Kidney (tissue), 14 donors: ENCODE data around the gene STK35. TPM values are rescaled to one million over a fixed set of nuclear protein-coding genes. Genes with fewer than 3 reads are reported as not detected.

Experiments
- DNase-seq, 5 donors: peaks; one replicate each; pipeline ENCODE4 v3.0.0-alpha.2; 2013 to 2020
- FAIRE-seq: peaks from 2 replicates; lab custom pipeline; 2012; peaks lifted over from hg19 to GRCh38; lab: Jason Lieb, UNC
- H3K27ac ChIP-seq, 2 donors: one replicate each; pipeline ENCODE4 v1.7.0; 2013; ENCODE audit warnings: low read depth in 2 of 2, low read length in 2 of 2, inconsistent platforms in 1 of 2
- H3K27me3 ChIP-seq: one replicate; pipeline ENCODE4 v1.7.1; 2013; ENCODE audit warnings: low read length, inconsistent platforms; ENCODE audit not compliant: control insufficient read depth, insufficient read depth
- H3K36me3 ChIP-seq, 3 donors: one replicate each; pipeline versions ENCODE4 v1.7.0 to v1.7.1; 2013; ENCODE audit warnings: low read length in 3 of 3, control low read depth in 1 of 3, inconsistent platforms in 1 of 3; ENCODE audit not compliant: insufficient read depth in 3 of 3, control insufficient read depth in 2 of 3
- H3K4me1 ChIP-seq, 3 donors: one replicate each; pipeline versions ENCODE4 v1.7.0 to v1.7.1; 2013; ENCODE audit warnings: low read length in 3 of 3, inconsistent platforms in 1 of 3, low read depth in 1 of 3; ENCODE audit not compliant: control insufficient read depth in 2 of 3, insufficient read depth in 2 of 3
- H3K4me3 ChIP-seq, 3 donors: one replicate each; pipeline versions ENCODE4 v1.7.0 to v1.8.1; 2013; ENCODE audit warnings: low read length in 3 of 3, control low read depth in 1 of 3, inconsistent platforms in 1 of 3
- H3K9ac ChIP-seq, 3 donors: one replicate each; pipeline versions ENCODE4 v1.7.0 to v1.7.1; 2013; ENCODE audit warnings: low read length in 3 of 3, control low read depth in 1 of 3, inconsistent platforms in 1 of 3
- H3K9me3 ChIP-seq, 3 donors: one replicate each; pipeline versions ENCODE4 v1.7.0 to v1.7.1; 2013; ENCODE audit warnings: low read length in 3 of 3, control low read depth in 1 of 3, inconsistent platforms in 1 of 3; ENCODE audit not compliant: control insufficient read depth in 2 of 3, insufficient read depth in 1 of 3
- intact Hi-C: fragments of 100-400 bp; cut with DNase I; formaldehyde crosslinking; loops from one replicate; pipeline ENCODE4 v1.11.1; 2022
- polyA plus RNA-seq: library from polyadenylated mRNA; stranded (reverse); fragments of 350-450 nt; fragmentation: Illumina TruSeq; extraction: RNeasy Lipid Tissue Mini Kit (QIAGEN cat#74804); gene quantifications from one replicate; pipeline ENCODE4 v1.2.3, GENCODE V29; 2014; ENCODE audit warnings: low read depth, low replicate concordance; ENCODE audit not compliant: insufficient read depth
- total RNA-seq: library from RNA; stranded (reverse); fragmentation: NEBNext Ultra II Directional; extraction: Animal tissue kit (Norgen Biotek cat#: 25700); gene quantifications from one replicate; pipeline ENCODE4 v1.2.1, GENCODE V29; 2021
- TF ChIP-seq, protein P1 (sequence below): IDR thresholded peaks from 3 replicates; pipeline ENCODE4 v1.5.1; 2012; ENCODE audit warnings: mild to moderate bottlenecking, moderate library complexity, borderline replicate concordance; ENCODE audit not compliant: insufficient read depth; ENCODE audit errors: extremely low read depth
- donor health status: control.
- donor health status: control.
- donor health status: control.
- donor health status: control.
- donor health status: control.
- donor health status: DM: yes; HTN: yes; CAD: no.
- donor health status: Normal renal cell carcinoma (clear cell type).

STK35 gene
- total and polyA plus RNA-seq, 2 donors from 2014 or later: 3.7 to 16.5 TPM

DNA sequence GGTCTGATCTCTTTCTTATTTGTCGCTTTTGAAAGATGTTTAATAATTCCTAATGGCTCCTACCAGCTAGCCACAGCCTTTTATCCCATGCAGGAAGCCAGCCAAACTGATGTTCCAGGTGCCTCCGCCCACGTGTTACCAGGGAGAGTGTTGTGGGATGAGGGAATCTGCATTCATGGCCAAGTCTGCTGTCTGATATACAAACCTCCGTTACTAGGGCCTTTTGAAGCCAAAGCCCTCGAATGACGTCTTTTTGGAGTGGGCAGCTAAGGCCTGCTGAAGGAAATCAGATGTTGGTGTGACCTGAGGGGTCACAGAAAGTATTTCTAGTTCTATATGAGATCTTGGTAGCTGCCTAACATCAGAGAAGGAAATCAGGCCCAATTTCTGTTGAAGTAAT, 21.3 kb downstream of the STK35 start:
- intact Hi-C loops: no loop called here
- Histone ChIP-seq H3K27me3 (no peaks in the 10 kb centered on the region), H3K27ac (no peak overlapping the region), H3K9me3 (no peaks in the 10 kb centered on the region), H3K9ac (no peak overlapping the region), H3K4me1 (peaks cover 0 to 9% (median 2%) of the 10 kb centered on the region in 3 donors), H3K4me3 (no peak overlapping the region), H3K36me3 (peaks cover 0 to 1% (median under 1%) of the 10 kb centered on the region in 3 donors)
- TF ChIP-seq, protein P1, sequence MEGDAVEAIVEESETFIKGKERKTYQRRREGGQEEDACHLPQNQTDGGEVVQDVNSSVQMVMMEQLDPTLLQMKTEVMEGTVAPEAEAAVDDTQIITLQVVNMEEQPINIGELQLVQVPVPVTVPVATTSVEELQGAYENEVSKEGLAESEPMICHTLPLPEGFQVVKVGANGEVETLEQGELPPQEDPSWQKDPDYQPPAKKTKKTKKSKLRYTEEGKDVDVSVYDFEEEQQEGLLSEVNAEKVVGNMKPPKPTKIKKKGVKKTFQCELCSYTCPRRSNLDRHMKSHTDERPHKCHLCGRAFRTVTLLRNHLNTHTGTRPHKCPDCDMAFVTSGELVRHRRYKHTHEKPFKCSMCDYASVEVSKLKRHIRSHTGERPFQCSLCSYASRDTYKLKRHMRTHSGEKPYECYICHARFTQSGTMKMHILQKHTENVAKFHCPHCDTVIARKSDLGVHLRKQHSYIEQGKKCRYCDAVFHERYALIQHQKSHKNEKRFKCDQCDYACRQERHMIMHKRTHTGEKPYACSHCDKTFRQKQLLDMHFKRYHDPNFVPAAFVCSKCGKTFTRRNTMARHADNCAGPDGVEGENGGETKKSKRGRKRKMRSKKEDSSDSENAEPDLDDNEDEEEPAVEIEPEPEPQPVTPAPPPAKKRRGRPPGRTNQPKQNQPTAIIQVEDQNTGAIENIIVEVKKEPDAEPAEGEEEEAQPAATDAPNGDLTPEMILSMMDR: no peak
- DNase-seq (peak in 3 of 5 donors; percentile 26 to 87 (median 45)), FAIRE-seq (no peak)

DNA sequence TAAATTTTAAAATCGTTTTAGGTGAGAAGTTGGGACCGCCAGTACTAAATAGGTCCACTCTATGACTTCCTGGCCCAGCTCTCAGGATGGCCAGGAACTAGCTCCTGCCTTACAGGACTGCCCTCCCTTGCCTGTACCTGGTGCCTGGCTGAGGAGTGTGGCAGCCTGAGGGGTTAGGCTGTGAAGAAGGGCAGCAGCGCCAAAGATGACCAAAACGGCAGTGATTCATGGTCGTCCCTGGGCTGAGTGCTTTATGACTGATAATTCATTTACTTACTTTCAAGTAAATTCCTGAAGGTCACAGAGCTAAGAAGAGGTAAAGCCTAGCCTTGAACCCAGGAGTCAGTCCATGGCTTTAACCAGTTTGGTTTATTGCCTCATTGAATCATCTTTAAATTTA, 22.1 kb downstream of the STK35 start:
- TF ChIP-seq, protein P1: no peak
- Histone ChIP-seq H3K4me3 (no peak overlapping the region), H3K9me3 (no peaks in the 10 kb centered on the region), H3K4me1 (peaks cover 0 to 9% (median 2%) of the 10 kb centered on the region in 3 donors), H3K27ac (no peak overlapping the region), H3K27me3 (no peaks in the 10 kb centered on the region), H3K36me3 (peaks cover 0 to 3% (median 0%) of the 10 kb centered on the region in 3 donors), H3K9ac (no peak overlapping the region)
- intact Hi-C loops: no loop called here
- no peak for FAIRE-seq
- DNase-seq: no peak

DNA sequence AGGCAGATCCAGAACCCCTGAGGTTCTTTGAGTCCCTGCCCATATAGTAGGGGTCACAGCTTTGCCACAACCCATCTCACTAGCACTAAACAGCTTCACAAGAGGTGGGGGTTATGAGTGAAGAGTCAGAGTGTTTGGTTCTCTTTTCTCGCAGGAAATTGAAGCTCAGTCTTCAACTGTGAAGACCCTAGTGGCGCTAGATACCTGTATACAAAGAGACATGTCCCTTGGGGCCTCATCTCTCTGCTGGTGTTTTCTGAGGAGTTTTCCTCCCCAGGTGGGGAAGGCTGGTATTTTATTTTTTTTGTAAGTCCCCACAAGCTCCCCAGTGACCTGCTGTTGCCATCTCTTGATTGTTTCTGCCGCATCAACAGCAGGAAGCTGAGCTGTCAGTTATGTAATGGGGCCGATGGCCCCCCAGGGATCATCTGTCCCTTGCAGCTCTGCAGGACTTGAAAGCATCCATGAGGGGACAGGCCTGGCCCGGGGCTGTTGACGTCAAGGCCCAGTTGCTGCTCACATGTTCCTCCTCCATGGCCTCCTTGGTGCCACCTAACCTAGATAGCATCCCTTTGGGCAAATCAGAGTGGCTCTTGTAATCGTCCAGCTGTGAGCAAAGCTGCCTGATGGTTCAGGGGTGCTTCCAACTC, 23.1 kb downstream of the STK35 start:
- Histone ChIP-seq H3K9ac (no peak overlapping the region), H3K9me3 (no peaks in the 10 kb centered on the region), H3K4me1 (peaks cover 0 to 9% (median 2%) of the 10 kb centered on the region in 3 donors), H3K36me3 (peaks cover 0 to 3% (median 0%) of the 10 kb centered on the region in 3 donors), H3K4me3 (no peak overlapping the region), H3K27me3 (no peaks in the 10 kb centered on the region), H3K27ac (no peak overlapping the region)
- no peak for DNase-seq
- FAIRE-seq: no peak
- intact Hi-C loops: no loop called here
- TF ChIP-seq, protein P1: no peak
